ENCODE data around the gene IGF1R. TPM values are rescaled to one million over a fixed set of nuclear protein-coding genes. Genes with fewer than 3 reads are reported as not detected.

IGF1R gene
- total RNA-seq, 2 donors from 2014 or later = 115 to 119 TPM

- H3K27me3 ChIP-seq (ENCODE audit: control insufficient read depth, insufficient read depth, low read length, poor library complexity, severe bottlenecking) = no peaks in the 10 kb centered on the region
- H3K27me3 Mint-ChIP-seq (ENCODE audit: insufficient read depth) = no peaks in the 10 kb centered on the region
- no peak for TF ChIP-seq CTCF (conservative IDR thresholded peaks at IDR 0.05)
- WGBS, 2 experiments (ENCODE audit: insufficient coverage in 1 of 2, insufficient read length in 1 of 2) = 88 to 97% methylated on average over 2 to 4 of the region's 4 CpGs
- peaks cover 51% of the 10 kb centered on the region for H3K36me3 Mint-ChIP-seq (ENCODE audit: low read depth)
- no peak overlapping the region for H3K27ac Mint-ChIP-seq
- no peak overlapping the region for H3K27ac ChIP-seq (ENCODE audit: low read depth, low read length)
- H3K9ac ChIP-seq (ENCODE audit: extremely low read depth, low read length, poor library complexity, severe bottlenecking) = no peak overlapping the region
- H3K9me3 ChIP-seq (ENCODE audit: control insufficient read depth, low read length) = no peaks in the 10 kb centered on the region
- DNase-seq = no peak
- no peak overlapping the region for H3K4me3 Mint-ChIP-seq
- H3K4me1 Mint-ChIP-seq = peaks cover 28% of the 10 kb centered on the region
- H3K4me3 ChIP-seq (ENCODE audit: low read length) = no peak overlapping the region
- peaks cover 70% of the 10 kb centered on the region for H3K36me3 ChIP-seq (ENCODE audit: control insufficient read depth, insufficient read depth, low read length)
- H3K9me3 Mint-ChIP-seq = no peaks in the 10 kb centered on the region
- peaks cover 26% of the 10 kb centered on the region for H3K4me1 ChIP-seq (ENCODE audit: control insufficient read depth, insufficient read depth, low read length)
Observed at GRCh38 chr15:98907927-98908471, 259.7 kb downstream of the IGF1R start.

- Mint-ChIP-seq H3K27ac (peak overlapping the region; percentile 15), H3K36me3 (ENCODE audit: low read depth) (peaks cover 60% of the 10 kb centered on the region)
Observed at GRCh38 chr15:98909968-98910885, 261.9 kb downstream of the IGF1R start.

GRCh38 chr15:98914626-98915025 lies 266.3 kb downstream of the IGF1R start:
- Histone ChIP-seq H3K27ac (ENCODE audit: low read depth, low read length) (no peak overlapping the region), H3K9me3 (ENCODE audit: control insufficient read depth, low read length) (no peaks in the 10 kb centered on the region), H3K4me3 (ENCODE audit: low read length) (no peak overlapping the region), H3K36me3 (ENCODE audit: control insufficient read depth, insufficient read depth, low read length) (peaks cover 98% of the 10 kb centered on the region), H3K4me1 (ENCODE audit: control insufficient read depth, insufficient read depth, low read length) (no peaks in the 10 kb centered on the region), H3K27me3 (ENCODE audit: control insufficient read depth, insufficient read depth, low read length, poor library complexity, severe bottlenecking) (no peaks in the 10 kb centered on the region), H3K9ac (ENCODE audit: extremely low read depth, low read length, poor library complexity, severe bottlenecking) (no peak overlapping the region)
- H3K9me3 Mint-ChIP-seq = no peaks in the 10 kb centered on the region
- H3K27ac Mint-ChIP-seq = no peak overlapping the region
- TF ChIP-seq CTCF (conservative IDR thresholded peaks at IDR 0.05) = no peak
- H3K36me3 Mint-ChIP-seq (ENCODE audit: low read depth) = peaks cover 86% of the 10 kb centered on the region
- H3K27me3 Mint-ChIP-seq (ENCODE audit: insufficient read depth) = no peaks in the 10 kb centered on the region
- 96% methylated on average over 6 to 7 of the region's 7 CpGs for WGBS, 2 experiments (ENCODE audit: insufficient coverage in 1 of 2, insufficient read length in 1 of 2)
- no peak for DNase-seq
- no peak overlapping the region for H3K4me3 Mint-ChIP-seq
- no peaks in the 10 kb centered on the region for H3K4me1 Mint-ChIP-seq

More at GRCh38 chr15:98909968-98910885, 261.9 kb downstream of the IGF1R start:
- Histone ChIP-seq H3K36me3 (ENCODE audit: control insufficient read depth, insufficient read depth, low read length) (peaks cover 78% of the 10 kb centered on the region), H3K4me3 (ENCODE audit: low read length) (no peak overlapping the region), H3K27ac (ENCODE audit: low read depth, low read length) (no peak overlapping the region), H3K9ac (ENCODE audit: extremely low read depth, low read length, poor library complexity, severe bottlenecking) (no peak overlapping the region), H3K9me3 (ENCODE audit: control insufficient read depth, low read length) (no peaks in the 10 kb centered on the region), H3K27me3 (ENCODE audit: control insufficient read depth, insufficient read depth, low read length, poor library complexity, severe bottlenecking) (no peaks in the 10 kb centered on the region), H3K4me1 (ENCODE audit: control insufficient read depth, insufficient read depth, low read length) (peaks cover 16% of the 10 kb centered on the region)
- H3K27me3 Mint-ChIP-seq (ENCODE audit: insufficient read depth) = no peaks in the 10 kb centered on the region
- no peak overlapping the region for H3K4me3 Mint-ChIP-seq
- 93 to 98% methylated on average over 15 to 21 of the region's 21 CpGs for WGBS, 2 experiments (ENCODE audit: insufficient coverage in 1 of 2, insufficient read length in 1 of 2)
- DNase-seq = no peak
- no peaks in the 10 kb centered on the region for H3K9me3 Mint-ChIP-seq
- no peak for TF ChIP-seq CTCF (conservative IDR thresholded peaks at IDR 0.05)
- H3K4me1 Mint-ChIP-seq = peaks cover 20% of the 10 kb centered on the region
